Stomach (tissue), 4 donors: ENCODE data around the gene GJB3.

Source experiments
- CTCF ChIP-seq, 7 experiments: fragments of 450-650 bp in 4 of 7; fragments of 200-600 bp in 3 of 7; sonication (generic) in 3 of 7; IDR thresholded peaks; one replicate each; pipeline ENCODE4 v1.5.1; 2016 to 2019; ENCODE audit warnings: antibody characterized with exemption in 7 of 7, control low read depth in 2 of 7, mild to moderate bottlenecking in 1 of 7
- EP300 ChIP-seq: sonication (generic); formaldehyde crosslinking; IDR thresholded peaks from one replicate; pipeline ENCODE4 v1.6.1; 2017; ENCODE audit warnings: antibody characterized with exemption
- POLR2AphosphoS5 ChIP-seq, 3 donors: sonication (generic); formaldehyde crosslinking; IDR thresholded peaks; one replicate each; pipeline ENCODE4 v1.6.1; 2016; ENCODE audit warnings: antibody characterized with exemption in 3 of 3

GRCh38 chr1:34761776-34762307 is 19.2 kb upstream of the GJB3 start:
- no peak for TF ChIP-seq CTCF (IDR thresholded peaks at IDR 0.05)
- no peak for TF ChIP-seq EP300
- no peak for TF ChIP-seq POLR2AphosphoS5 (IDR thresholded peaks at IDR 0.05)
